GM10847 (cell line): ENCODE results near the gene NUBP1.

Experiments
- POLR2A ChIP-seq: IDR thresholded peaks from 2 replicates; pipeline ENCODE4 v1.6.1; 2011; ENCODE audit not compliant: insufficient read length; ENCODE audit errors: extremely low read depth

Gene NUBP1

DNA sequence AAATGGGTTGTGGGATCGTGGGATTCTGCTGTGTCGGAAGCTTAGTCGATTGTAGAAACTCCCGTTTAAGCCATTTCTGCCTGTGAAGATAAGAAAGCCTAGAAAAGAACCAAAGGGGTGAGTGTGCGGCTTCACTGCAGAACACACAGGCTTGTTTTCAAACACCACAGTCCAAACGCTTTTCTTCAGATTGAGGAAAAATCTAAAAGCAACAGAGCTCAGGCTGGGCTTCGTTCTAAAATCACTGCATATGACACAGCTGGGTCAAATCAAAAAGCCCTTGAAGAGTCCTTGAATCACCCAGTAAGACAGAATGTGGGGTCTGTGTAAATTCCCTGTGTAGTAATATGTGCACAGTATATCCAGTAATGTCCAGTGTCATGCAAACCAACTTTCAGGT, 25.7 kb downstream of the NUBP1 start:
- no peak for TF ChIP-seq POLR2A

DNA sequence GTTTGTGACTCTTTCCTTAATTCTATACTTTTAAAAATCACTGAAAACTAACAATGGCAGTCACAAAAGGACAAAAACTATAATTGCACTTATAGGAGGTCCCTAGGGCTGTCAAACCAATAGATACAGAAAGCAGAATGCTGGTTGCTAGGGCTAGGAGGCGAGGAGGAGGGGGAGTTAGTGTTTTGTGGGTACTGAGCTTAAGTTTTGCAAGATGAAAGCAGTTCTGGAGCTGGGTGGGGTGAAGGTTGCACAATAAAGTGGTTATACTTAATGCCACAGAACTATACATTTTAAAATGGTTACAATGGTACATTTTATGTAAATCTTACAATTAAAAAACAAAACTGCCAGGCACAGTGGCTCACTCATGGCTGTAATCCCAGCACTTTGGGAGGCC, 27.3 kb downstream of the NUBP1 start:
- no peak for TF ChIP-seq POLR2A

DNA sequence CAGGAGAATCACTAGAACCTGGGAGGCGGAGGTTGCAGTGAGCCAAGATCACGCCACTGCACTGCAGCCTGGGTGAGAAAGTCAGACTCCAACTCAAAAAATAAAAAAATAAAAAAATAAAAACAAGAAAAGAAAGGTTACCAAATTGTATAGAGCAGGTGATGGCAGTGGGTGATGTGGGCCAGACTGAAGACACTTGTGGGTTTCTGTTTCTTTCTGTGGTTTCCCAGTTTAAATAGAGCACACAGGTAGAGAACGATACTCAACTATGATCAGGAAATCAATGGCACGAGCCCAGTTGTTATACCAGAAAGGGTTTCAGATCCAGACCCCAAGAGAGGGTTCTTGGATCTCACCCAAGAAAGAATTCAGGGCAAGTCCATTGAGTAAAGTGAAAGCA, 32.6 kb downstream of the NUBP1 start:
- no peak for TF ChIP-seq POLR2A

DNA sequence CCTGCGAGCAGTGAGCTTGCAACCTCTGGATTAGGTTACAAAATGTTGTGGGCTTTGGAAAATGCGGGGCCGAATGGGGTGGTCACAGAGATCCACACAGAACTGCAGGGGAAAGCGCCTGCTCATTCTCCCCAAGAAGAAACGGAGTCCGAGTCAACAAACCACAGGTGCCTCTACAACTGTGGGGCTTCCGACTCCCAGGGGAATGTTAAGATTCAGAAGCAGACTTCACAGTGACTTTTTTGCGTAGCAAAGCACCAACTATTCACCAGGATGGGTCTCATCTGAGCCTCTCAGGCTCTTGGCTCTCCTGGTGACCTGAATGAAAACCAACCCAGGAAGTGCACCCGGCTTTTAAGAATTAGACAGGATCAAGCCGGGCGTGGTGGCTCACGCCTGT, 33.7 kb downstream of the NUBP1 start:
- no peak for TF ChIP-seq POLR2A

DNA sequence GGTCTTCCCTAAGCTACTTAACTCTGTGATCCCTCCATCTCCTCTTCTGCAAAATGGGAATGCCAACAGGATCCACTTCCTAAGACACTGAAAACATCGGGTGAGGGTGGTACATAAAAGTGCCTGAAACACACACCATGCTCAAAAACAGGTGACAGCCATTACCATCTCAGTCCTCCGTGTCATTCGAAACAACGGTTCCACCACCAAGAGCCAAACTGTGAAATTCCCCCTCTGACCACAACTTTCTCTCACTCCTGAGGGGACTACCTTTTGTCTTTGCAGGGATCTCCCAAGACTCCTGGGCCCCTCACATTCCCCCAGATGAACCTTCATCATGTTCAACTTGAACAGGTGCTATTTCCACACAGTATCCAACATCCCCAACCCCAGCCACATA, 37.0 kb downstream of the NUBP1 start:
- no peak for TF ChIP-seq POLR2A

DNA sequence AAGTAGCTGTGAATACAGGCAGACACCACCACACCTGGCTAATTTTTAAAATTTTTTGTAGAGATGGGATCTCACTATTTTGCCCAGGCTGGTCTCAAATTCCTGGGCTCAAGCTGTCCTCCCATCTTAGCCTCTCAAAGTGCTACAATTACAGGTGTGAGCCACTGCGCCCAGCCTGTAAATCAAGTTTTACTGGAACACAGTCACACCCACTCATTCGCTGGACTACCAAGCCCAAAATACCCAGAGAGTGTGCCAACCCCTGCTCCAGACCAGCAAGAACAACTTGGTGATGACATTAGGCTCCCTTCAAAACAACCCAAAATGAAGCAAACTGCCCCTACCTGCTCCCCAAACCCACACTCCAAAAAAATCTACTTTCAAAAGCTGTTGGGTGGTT, 39.0 kb downstream of the NUBP1 start:
- TF ChIP-seq POLR2A = no peak

DNA sequence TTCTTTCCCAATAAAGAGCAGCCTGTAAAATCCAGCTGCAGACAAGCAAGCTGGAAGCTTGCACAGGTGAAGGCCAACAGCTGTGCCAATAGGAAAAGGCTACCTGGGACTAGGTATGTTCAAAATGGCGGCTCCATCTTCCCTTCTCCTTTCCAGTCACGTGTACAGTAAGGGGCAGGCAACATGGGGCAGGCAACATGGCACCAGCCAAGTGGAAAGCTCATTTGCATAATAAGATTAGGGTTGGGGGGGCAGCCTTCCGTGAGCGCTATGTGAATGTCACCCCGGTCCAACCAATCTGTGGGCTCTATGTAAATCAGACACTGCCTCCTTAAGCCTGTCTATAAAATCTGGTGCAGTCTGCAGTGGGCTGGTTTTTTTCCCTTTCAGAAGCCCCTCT, 43.7 kb downstream of the NUBP1 start:
- TF ChIP-seq POLR2A = no peak

DNA sequence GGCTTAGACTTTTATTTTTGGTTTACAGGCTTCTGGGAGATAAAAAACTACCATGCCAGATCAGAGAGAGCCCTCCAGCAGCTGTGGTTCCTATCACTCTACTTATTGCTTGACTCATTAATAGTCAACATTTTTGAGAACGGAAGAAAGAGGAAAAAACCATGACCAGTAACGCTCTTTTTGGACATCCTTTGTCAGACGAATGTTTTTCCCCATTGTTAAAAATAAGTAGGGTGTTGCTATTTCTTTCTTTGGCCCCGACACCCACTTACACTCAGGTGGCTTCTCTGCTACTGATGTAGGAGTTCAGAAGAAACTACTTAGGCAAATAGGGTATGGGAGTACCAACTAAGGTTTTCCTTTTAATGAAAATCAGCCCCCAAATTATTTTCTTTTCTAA, 47.4 kb downstream of the NUBP1 start:
- no peak for TF ChIP-seq POLR2A

DNA sequence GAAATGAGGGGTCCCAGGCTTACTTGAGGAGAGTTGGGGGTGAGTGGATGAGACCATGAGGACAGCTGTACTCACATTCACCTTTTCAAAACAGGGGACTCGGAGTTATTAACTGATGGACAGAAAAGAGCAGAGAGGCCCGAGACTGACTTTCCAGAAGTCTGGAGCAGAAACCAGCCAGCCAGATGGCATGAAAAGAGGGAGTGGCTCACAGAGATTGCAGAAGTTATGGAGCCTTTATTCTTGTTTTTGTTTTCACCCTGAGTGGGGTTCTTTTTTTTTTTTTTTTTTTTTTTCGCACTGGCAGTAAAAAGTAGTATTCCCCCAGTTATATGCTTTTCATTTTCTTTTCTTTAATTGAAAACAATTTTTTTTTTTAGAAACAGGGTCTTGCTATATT, 56.1 kb downstream of the NUBP1 start:
- TF ChIP-seq POLR2A = no peak

DNA sequence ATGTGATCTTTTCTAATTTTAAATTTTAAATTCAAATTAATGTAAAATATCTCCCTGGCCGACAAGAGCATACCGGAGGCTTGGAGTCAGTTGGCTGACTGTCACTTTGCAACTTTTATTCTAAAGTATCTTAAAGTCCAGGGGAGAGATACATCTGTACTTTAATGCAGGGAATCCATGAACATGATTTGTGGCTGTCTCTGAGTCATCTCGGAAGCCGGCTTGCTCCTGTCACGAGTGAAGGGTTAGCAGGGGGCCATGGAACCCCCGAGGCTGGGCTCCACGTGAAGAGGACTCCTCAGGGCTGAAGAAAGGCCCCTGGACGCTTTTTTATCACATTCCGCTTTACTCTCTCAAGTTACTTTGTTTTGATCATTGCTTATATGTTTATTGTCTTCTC, 61.7 kb downstream of the NUBP1 start:
- TF ChIP-seq POLR2A = no peak

DNA sequence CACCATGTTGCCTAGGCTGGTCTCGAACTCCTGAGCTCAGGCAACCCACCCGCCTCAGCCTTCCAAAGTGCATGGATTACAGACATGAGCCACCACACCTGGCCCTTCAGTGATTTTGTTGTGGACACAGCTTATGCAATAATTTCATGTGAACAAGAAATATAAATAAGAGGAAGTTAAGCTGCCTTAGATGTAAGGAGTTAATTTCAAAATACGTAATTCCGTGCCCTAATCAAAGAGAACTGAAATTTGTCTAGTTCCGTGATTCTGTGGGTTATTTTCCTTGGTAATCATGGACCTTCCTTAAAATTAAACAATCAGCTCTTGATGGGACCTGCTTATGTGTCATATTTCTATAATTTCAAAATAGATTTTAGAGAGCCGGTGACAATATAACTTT, 63.1 kb downstream of the NUBP1 start:
- no peak for TF ChIP-seq POLR2A

DNA sequence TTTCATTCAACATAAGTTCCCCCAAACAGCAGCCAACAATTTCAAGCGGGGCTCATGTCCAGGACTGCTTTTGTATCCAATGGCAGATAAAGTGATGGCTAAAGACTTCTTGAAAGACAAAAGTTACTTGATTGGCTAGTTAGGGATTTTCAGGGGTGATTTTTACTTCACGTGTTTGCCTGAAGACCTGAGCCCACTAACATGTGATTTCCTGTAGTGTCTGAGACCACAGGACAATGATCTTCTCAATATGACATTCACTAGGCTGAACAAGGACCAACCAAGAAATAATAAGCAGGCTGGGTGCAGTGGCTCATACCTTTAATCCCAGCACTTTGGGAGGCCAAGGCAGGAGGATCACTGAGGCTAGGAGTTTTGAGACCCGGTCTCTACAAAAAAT, 64.6 kb downstream of the NUBP1 start:
- TF ChIP-seq POLR2A = no peak

DNA sequence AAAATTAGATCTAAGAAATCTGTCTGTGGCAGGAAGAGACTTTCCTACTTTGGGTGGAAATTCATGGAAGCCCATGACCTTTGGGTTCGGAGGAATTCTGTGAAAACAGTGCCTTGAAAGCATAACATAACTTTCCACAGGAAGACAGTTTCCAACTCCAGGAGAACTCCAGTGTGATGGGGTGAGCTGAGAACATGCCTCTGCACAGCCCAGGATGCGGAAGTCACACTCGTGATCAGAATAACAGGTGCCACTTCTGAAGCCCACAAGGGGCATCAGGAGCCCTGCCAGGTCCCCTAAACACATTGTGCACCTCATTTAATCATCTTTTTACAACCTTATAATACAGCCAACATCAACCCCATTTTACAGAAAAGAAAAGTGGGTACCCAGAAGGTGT, 65.2 kb downstream of the NUBP1 start:
- no peak for TF ChIP-seq POLR2A

DNA sequence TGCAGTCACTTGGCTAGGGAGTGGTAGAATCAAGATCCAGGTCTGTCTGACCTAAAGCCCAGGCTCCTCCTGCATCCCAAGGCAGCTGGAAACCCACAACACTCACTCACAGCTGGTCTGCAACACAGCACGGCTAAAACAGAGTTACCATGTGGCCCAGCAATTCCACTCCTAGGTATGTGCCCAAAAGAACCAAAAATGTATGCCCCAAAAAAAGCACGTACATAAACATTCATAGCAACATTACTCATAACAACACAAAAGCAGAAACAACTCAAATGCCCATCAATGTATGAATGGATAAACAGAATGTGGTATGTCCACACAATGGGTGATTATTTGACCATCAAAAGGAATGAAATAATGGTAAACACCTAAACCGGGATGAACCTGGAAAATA, 66.1 kb downstream of the NUBP1 start:
- TF ChIP-seq POLR2A = no peak

DNA sequence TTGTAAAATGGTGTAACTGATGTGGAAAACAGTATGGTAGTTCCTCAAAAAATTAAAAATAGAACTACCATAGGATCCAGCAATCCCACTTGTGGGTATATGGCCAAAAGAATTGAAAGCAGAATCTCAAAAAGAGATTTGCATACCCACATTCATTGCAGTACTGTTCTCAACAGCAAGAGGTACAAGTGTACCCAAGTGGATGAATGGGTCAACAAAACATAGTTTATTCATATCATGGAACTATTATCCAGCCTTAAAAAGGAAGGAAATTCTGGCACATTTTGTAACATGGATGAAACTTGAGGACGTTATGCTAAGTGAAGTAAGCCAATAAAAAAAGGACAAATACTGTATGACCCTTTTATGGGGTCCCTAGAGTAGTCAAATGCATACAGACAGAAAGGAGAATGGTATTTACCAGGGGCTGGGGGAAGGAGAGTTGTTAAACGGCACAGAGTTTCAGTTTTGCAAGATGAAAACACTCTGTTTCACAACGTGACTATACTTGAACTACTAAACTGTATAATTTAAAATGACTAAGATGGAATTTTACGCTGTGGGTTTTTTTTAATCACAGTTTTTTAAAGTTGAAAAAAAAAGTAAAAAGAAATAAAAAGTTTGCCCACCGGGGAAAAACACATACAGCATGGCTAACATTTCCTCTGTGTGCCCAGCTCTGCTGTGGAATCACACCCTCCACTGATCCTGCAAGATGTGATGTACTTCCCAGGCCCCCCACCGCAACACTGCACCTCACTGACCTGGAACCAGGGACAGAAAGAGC, 68.9 kb downstream of the NUBP1 start:
- TF ChIP-seq POLR2A = no peak

DNA sequence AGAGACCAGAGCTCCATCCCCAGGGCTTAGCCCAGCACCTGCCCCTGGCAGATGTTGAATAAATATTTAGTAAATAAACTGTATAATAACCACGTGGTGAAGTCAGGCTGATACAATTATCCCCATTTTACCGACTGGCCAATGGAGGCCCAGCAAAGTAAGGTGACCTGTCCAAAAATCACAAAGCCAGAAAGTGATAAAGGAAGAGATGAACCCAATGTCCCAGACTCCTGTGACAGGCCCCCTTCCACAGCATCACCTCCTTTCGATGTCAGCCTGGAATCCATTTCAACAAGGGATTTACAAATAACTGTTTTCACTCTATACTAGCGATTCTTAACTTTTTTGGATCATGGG, 69.4 kb downstream of the NUBP1 start:
- TF ChIP-seq POLR2A = no peak

DNA sequence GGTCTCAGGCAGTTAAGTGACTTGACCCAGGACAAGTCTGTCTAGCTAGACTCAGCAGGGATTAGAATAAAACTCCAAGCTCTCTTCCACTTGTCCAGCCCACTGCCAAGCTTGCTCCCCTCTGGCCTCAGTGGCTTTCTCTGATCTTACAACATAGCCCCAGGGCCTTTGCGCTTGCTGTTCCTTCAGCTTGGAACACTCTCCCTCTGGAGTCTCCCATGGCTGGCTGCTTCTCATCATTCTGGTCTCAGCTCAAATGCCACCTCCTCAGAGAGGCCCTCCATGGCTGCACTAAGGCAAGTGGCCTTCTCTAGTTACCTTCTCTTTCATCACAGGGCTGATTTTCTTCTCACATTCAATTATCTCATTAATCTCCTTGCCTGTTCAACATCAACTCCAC, 73.9 kb downstream of the NUBP1 start:
- TF ChIP-seq POLR2A = no peak
